NT2/D1 (cell line): ENCODE results near the gene ZDHHC7.

Source experiments
- YY1 ChIP-seq: IDR thresholded peaks from 2 replicates; pipeline ENCODE4 v1.6.1; 2011; ENCODE audit not compliant: insufficient read length, insufficient read depth
- ZNF274 ChIP-seq: IDR thresholded peaks from 2 replicates; pipeline ENCODE4 v1.6.1; 2011; ENCODE audit warnings: mild to moderate bottlenecking, low read depth, low read length

DNA sequence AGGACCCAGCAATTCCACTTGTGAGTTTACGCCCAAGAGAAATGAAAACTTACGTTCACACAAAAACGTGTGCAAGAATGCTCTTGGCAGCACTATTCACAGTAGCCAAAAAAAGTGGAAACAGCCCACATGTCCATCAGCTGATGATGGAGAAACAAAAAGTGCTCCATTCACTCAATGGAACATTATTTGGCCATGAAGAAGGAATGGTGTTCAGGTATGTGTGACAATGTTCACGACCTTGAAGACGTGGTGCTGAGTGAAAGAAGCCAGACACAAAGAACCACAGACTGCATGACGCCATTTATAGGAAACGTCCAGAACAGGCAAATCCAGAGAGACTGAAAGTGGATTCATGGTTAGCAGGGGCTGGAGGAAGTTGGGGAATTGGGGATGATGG lies 84.9 kb downstream of the ZDHHC7 start:
- TF ChIP-seq ZNF274: no peak
- TF ChIP-seq YY1: no peak
